Bronchial epithelial cell (primary cell): Measurements from ENCODE around the gene ERBB4. TPM values are rescaled to one million over a fixed set of nuclear protein-coding genes. Genes with fewer than 3 reads are reported as not detected.

Experiments
- DNase-seq: peaks from one replicate; pipeline ENCODE4 v3.0.0-alpha.2; 2010; ENCODE audit warnings: low read depth
- FAIRE-seq: peaks from 2 replicates; lab custom pipeline; 2011; peaks lifted over from hg19 to GRCh38; lab: Jason Lieb, UNC
- H3K27me3 ChIP-seq: 2 replicates; pipeline ENCODE4 v1.5.1; 2011; ENCODE audit warnings: low read length; ENCODE audit not compliant: control insufficient read depth, insufficient read depth
- H3K36me3 ChIP-seq: 2 replicates; pipeline ENCODE4 v1.5.1; 2011; ENCODE audit warnings: low read length; ENCODE audit not compliant: control insufficient read depth, insufficient read depth
- H3K4me3 ChIP-seq: 2 replicates; pipeline ENCODE4 v1.5.1; 2011; ENCODE audit warnings: mild to moderate bottlenecking, low read depth, low read length, control low read depth
- total RNA-seq: library from RNA; depleted of rRNA; stranded (reverse); fragments of >200 nt; gene quantifications from 2 replicates; pipeline ENCODE4 v1.2.1, GENCODE V29; 2014
- TF ChIP-seq, protein P1 (sequence below): IDR thresholded peaks from 2 replicates; pipeline ENCODE4 v1.5.1; 2011; ENCODE audit warnings: mild to moderate bottlenecking, moderate library complexity, low read length, control low read depth, inconsistent platforms; ENCODE audit not compliant: insufficient read depth, severe bottlenecking

The ERBB4 gene
- total RNA-seq, 1 donor from 2014 or later: under 0.01 TPM

GRCh38 chr2:211416373-211416772, 1122.2 kb downstream of the ERBB4 start:
- H3K36me3 ChIP-seq: no peaks in the 10 kb centered on the region
- DNase-seq: no peak
- FAIRE-seq: no peak
- no peak overlapping the region for H3K4me3 ChIP-seq
- TF ChIP-seq, protein P1, sequence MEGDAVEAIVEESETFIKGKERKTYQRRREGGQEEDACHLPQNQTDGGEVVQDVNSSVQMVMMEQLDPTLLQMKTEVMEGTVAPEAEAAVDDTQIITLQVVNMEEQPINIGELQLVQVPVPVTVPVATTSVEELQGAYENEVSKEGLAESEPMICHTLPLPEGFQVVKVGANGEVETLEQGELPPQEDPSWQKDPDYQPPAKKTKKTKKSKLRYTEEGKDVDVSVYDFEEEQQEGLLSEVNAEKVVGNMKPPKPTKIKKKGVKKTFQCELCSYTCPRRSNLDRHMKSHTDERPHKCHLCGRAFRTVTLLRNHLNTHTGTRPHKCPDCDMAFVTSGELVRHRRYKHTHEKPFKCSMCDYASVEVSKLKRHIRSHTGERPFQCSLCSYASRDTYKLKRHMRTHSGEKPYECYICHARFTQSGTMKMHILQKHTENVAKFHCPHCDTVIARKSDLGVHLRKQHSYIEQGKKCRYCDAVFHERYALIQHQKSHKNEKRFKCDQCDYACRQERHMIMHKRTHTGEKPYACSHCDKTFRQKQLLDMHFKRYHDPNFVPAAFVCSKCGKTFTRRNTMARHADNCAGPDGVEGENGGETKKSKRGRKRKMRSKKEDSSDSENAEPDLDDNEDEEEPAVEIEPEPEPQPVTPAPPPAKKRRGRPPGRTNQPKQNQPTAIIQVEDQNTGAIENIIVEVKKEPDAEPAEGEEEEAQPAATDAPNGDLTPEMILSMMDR: no peak
- H3K27me3 ChIP-seq: no peaks in the 10 kb centered on the region

DNA sequence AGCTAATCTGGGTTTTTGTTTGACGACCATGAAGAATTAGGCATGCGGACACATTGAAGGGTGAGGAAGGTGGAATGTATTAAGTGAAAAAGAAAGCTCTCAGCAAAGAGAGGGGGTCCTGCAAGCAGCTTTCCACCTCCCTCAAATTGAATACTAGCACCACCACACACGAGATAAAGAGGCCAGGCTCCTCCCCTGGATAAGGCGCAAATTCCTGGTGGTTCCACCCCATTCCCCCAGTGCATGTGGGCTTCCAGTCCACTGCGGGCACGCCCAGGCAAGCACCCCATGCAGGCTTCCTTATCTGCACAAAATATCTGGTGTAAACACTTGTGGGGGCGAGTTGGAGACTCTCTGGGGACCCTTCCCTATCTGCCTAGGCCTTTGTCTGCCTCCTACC, 1124.9 kb downstream of the ERBB4 start:
- Histone ChIP-seq H3K36me3 (no peaks in the 10 kb centered on the region), H3K4me3 (no peak overlapping the region), H3K27me3 (no peaks in the 10 kb centered on the region)
- FAIRE-seq (no peak), DNase-seq (no peak)
- TF ChIP-seq, protein P1: no peak

DNA sequence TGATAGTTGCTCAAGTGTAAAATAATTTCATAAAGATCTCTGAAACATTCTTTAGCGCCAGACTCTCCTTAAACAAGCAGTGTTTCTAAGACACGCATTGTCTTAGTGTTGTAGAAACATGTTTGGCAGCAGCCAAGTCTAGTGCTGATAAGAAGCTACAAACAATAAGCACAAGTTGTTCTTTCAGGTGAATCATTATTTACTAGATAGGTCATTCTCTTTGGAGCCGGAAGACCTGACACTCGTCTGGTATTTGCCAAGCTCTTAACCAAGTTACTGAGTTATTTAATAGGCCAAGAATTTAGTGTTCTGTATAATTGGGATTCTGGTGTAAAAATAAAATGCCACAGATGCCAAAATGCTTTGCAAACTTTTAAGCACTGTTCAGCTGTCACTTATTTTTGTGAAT, 1130.1 kb downstream of the ERBB4 start:
- Histone ChIP-seq H3K4me3 (no peak overlapping the region), H3K36me3 (no peaks in the 10 kb centered on the region), H3K27me3 (no peaks in the 10 kb centered on the region)
- DNase-seq (peak; percentile 97), FAIRE-seq (peak; percentile 58)
- TF ChIP-seq, protein P1: no peak

- no peaks in the 10 kb centered on the region for H3K36me3 ChIP-seq
- no peak overlapping the region for H3K4me3 ChIP-seq
- FAIRE-seq: no peak
- no peaks in the 10 kb centered on the region for H3K27me3 ChIP-seq
- DNase-seq: peak; percentile 78
- TF ChIP-seq, protein P1: no peak
Observed at GRCh38 chr2:211407076-211407475, 1131.5 kb downstream of the ERBB4 start.

- no peaks in the 10 kb centered on the region for H3K36me3 ChIP-seq
- no peak for FAIRE-seq
- TF ChIP-seq, protein P1: no peak
Observed at GRCh38 chr2:211405036-211405435, 1133.6 kb downstream of the ERBB4 start.

GRCh38 chr2:211404098-211404497, 1134.5 kb downstream of the ERBB4 start:
- H3K27me3 ChIP-seq: no peaks in the 10 kb centered on the region
- TF ChIP-seq, protein P1: no peak
- H3K36me3 ChIP-seq: no peaks in the 10 kb centered on the region
- no peak for FAIRE-seq
- no peak overlapping the region for H3K4me3 ChIP-seq
- DNase-seq: no peak

More at GRCh38 chr2:211405036-211405435, 1133.6 kb downstream of the ERBB4 start:
- no peak for DNase-seq
- no peaks in the 10 kb centered on the region for H3K27me3 ChIP-seq
- no peak overlapping the region for H3K4me3 ChIP-seq
